H9 (cell line): ENCODE data around the gene NFAM1. TPM values are rescaled to one million over a fixed set of nuclear protein-coding genes. Genes with fewer than 3 reads are reported as not detected.

Experiments
- DNase-seq: peaks from one replicate; pipeline ENCODE4 v3.0.0-alpha.2; 2017
- H2AFZ ChIP-seq: one replicate; pipeline ENCODE4 v1.6.1; 2013; ENCODE audit warnings: mild to moderate bottlenecking, low read length, control low read depth, moderate library complexity
- H2AK5ac ChIP-seq: 2 replicates; pipeline ENCODE4 v1.6.1; 2013; ENCODE audit warnings: low read length, control low read depth, mixed read lengths; ENCODE audit not compliant: insufficient read length
- H2BK120ac ChIP-seq: one replicate; pipeline ENCODE4 v1.6.1; 2013; ENCODE audit warnings: low read depth, mild to moderate bottlenecking, low read length, control low read depth, inconsistent platforms; ENCODE audit not compliant: poor library complexity, severe bottlenecking
- H2BK12ac ChIP-seq: 2 replicates; pipeline ENCODE4 v1.6.1; 2013; ENCODE audit warnings: low read length, control low read depth, mixed read lengths, low read depth; ENCODE audit not compliant: insufficient read length
- H2BK15ac ChIP-seq: 2 replicates; pipeline ENCODE4 v1.6.1; 2013; ENCODE audit warnings: low read depth, low read length, control low read depth
- H2BK20ac ChIP-seq: one replicate; pipeline ENCODE4 v1.6.1; 2013; ENCODE audit warnings: low read depth, mild to moderate bottlenecking, low read length, control low read depth, inconsistent platforms; ENCODE audit not compliant: poor library complexity, severe bottlenecking
- H2BK5ac ChIP-seq: 2 replicates; pipeline ENCODE4 v1.6.1; 2013; ENCODE audit warnings: low read length, control low read depth, mixed read lengths; ENCODE audit not compliant: insufficient read length
- H3K14ac ChIP-seq: 2 replicates; pipeline ENCODE4 v1.6.1; 2013; ENCODE audit warnings: low read length, control low read depth; ENCODE audit not compliant: insufficient read depth
- H3K18ac ChIP-seq: 2 replicates; pipeline ENCODE4 v1.6.1; 2013; ENCODE audit warnings: low read depth, mild to moderate bottlenecking, mixed read lengths, low read length, control low read depth; ENCODE audit not compliant: insufficient read length
- H3K23ac ChIP-seq: 2 replicates; pipeline ENCODE4 v1.6.1; 2013; ENCODE audit warnings: low read length, control low read depth, mixed read lengths, low read depth; ENCODE audit not compliant: insufficient read length
- H3K23me2 ChIP-seq: 2 replicates; pipeline ENCODE4 v1.6.1; 2013; ENCODE audit warnings: low read depth, mild to moderate bottlenecking, mixed read lengths, low read length, control low read depth; ENCODE audit not compliant: insufficient read length, poor library complexity, severe bottlenecking
- H3K27ac ChIP-seq: 2 replicates; pipeline ENCODE4 v1.5.1; 2013; ENCODE audit warnings: low read length, control low read depth, mixed read lengths, low read depth; ENCODE audit not compliant: insufficient read length
- H3K27me3 ChIP-seq: 2 replicates; pipeline ENCODE4 v1.6.1; 2013; ENCODE audit warnings: low read length, control low read depth, inconsistent platforms; ENCODE audit not compliant: insufficient read depth
- H3K4ac ChIP-seq: 2 replicates; pipeline ENCODE4 v1.6.1; 2013; ENCODE audit warnings: low read depth, mild to moderate bottlenecking, control low read depth, inconsistent platforms, low read length, moderate library complexity
- H3K4me1 ChIP-seq: 2 replicates; pipeline ENCODE4 v1.6.1; 2013; ENCODE audit warnings: low read length, control low read depth, inconsistent platforms; ENCODE audit not compliant: insufficient read depth
- H3K4me2 ChIP-seq: 2 replicates; pipeline ENCODE4 v1.6.1; 2013; ENCODE audit warnings: low read length, control low read depth, mixed read lengths; ENCODE audit not compliant: insufficient read length, insufficient read depth
- H3K56ac ChIP-seq: 2 replicates; pipeline ENCODE4 v1.6.1; 2013; ENCODE audit warnings: low read depth, mild to moderate bottlenecking, mixed read lengths, low read length, control low read depth; ENCODE audit not compliant: insufficient read length
- H3K79me1 ChIP-seq: 2 replicates; pipeline ENCODE4 v1.6.1; 2013; ENCODE audit warnings: low read depth, mild to moderate bottlenecking, moderate library complexity, low read length, control low read depth, inconsistent platforms; ENCODE audit not compliant: insufficient read depth, poor library complexity, severe bottlenecking
- H3K79me2 ChIP-seq: 2 replicates; pipeline ENCODE4 v1.6.1; 2013; ENCODE audit warnings: low read length, control low read depth, inconsistent platforms; ENCODE audit not compliant: insufficient read depth
- H3K9ac ChIP-seq: 2 replicates; pipeline ENCODE4 v1.6.1; 2013; ENCODE audit warnings: low read length, control low read depth, mixed read lengths; ENCODE audit not compliant: insufficient read length; ENCODE audit errors: extremely low read depth
- H3K9me3 ChIP-seq: one replicate; pipeline ENCODE4 v1.6.1; 2013; ENCODE audit warnings: low read depth, low read length, inconsistent platforms; ENCODE audit not compliant: control insufficient read depth
- H3T11ph ChIP-seq: one replicate; pipeline ENCODE4 v1.6.1; 2013; ENCODE audit warnings: mild to moderate bottlenecking, low read length, control low read depth, inconsistent platforms
- H4K20me1 ChIP-seq: one replicate; pipeline ENCODE4 v1.6.1; 2013; ENCODE audit not compliant: control insufficient read depth, insufficient read length, insufficient read depth
- H4K5ac ChIP-seq: 2 replicates; pipeline ENCODE4 v1.6.1; 2013; ENCODE audit warnings: low read depth, mild to moderate bottlenecking, mixed read lengths, low read length, control low read depth; ENCODE audit not compliant: insufficient read length
- H4K8ac ChIP-seq: replicated peaks from 2 replicates; pipeline ENCODE4 v1.6.1; 2013; ENCODE audit warnings: low read length, control low read depth, mixed read lengths, low read depth; ENCODE audit not compliant: insufficient read length
- H4K91ac ChIP-seq: 2 replicates; pipeline ENCODE4 v1.6.1; 2013; ENCODE audit warnings: low read depth, mild to moderate bottlenecking, moderate library complexity, mixed read lengths, low read length, control low read depth; ENCODE audit not compliant: insufficient read length
- H3K27ac Mint-ChIP-seq, 3 experiments: 2 replicates in 2 of 3; 3 replicates in 1 of 3; pipeline ENCODE4 v1.8.0; 2020 to 2021; ENCODE audit warnings: mixed read lengths in 3 of 3, mild to moderate bottlenecking in 1 of 3, moderate library complexity in 1 of 3
- H3K27me3 Mint-ChIP-seq: 2 replicates; pipeline ENCODE4 v1.8.0; 2021; ENCODE audit warnings: low read depth, mild to moderate bottlenecking, moderate library complexity, mixed read lengths
- H3K36me3 Mint-ChIP-seq, 3 experiments: 2 replicates in 2 of 3; 3 replicates in 1 of 3; pipeline ENCODE4 v1.8.0; 2020 to 2021; ENCODE audit warnings: low read depth in 3 of 3, mixed read lengths in 3 of 3; ENCODE audit not compliant: insufficient read depth in 1 of 3
- H3K4me1 Mint-ChIP-seq, 2 experiments: 2 replicates each; pipeline ENCODE4 v1.8.0; 2020; ENCODE audit warnings: mixed read lengths in 2 of 2
- H3K4me3 Mint-ChIP-seq, 2 experiments: 2 replicates in 1 of 2; 3 replicates in 1 of 2; pipeline ENCODE4 v1.8.0; 2020 to 2021; ENCODE audit warnings: mild to moderate bottlenecking in 2 of 2, mixed read lengths in 2 of 2, moderate library complexity in 1 of 2
- H3K9me3 Mint-ChIP-seq, 2 experiments: 2 replicates in 1 of 2; 3 replicates in 1 of 2; pipeline ENCODE4 v1.8.0; 2020; ENCODE audit warnings: mild to moderate bottlenecking in 2 of 2, mixed read lengths in 2 of 2, moderate library complexity in 1 of 2
- WGBS: extraction: QIAGEN DNeasy Blood & Tissue Kit; methylation state at CpG from one replicate; pipeline ENCODE4 v1.1.7; 2013; ENCODE audit warnings: missing lambda C conversion rate, low lambda C conversion rate, mixed read lengths; ENCODE audit not compliant: insufficient read length; ENCODE audit errors: extremely low coverage; 5-methylcytosine and 5-hydroxymethylcytosine counted together
- total RNA-seq: library from RNA; stranded (reverse); gene quantifications from 2 replicates; pipeline ENCODE4 v1.2.1, GENCODE V29; 2021
- TF ChIP-seq, protein P1 (sequence below): fragments of 200-600 bp; sonication (generic); conservative IDR thresholded peaks from 3 replicates; pipeline ENCODE4 v1.8.0; 2021; ENCODE audit warnings: antibody characterized with exemption, mild to moderate bottlenecking

The NFAM1 gene
- total RNA-seq, 1 experiment from 2014 or later, result 0.68 TPM

- no peak overlapping the region for H3K4ac ChIP-seq
- WGBS, result no CpG with 5 or more reads among the region's 4 CpGs
- H3K56ac ChIP-seq, result no peak overlapping the region
- H3K18ac ChIP-seq, result no peak overlapping the region
- H4K20me1 ChIP-seq, result no peaks in the 10 kb centered on the region
- H2BK5ac ChIP-seq, result no peak overlapping the region
- no peak overlapping the region for H2BK15ac ChIP-seq
- no peaks in the 10 kb centered on the region for H3K9me3 ChIP-seq
- no peak for DNase-seq
- no peak overlapping the region for H3K23ac ChIP-seq
- H2BK120ac ChIP-seq, result no peak overlapping the region
- Mint-ChIP-seq H3K27me3 (peaks cover 46% of the 10 kb centered on the region), H3K4me1 (peaks cover 41 to 58% of the 10 kb centered on the region in 2 experiments), H3K27ac (no peak overlapping the region), H3K4me3 (peak overlapping the region in 1 of 2 experiments; percentile 47; a peak in 1 of 5 replicates), H3K9me3 (no peaks in the 10 kb centered on the region; a peak in 2 of 5 replicates), H3K36me3 (peaks cover 0 to 7% (median 0%) of the 10 kb centered on the region in 3 experiments; a peak in 1 of 7 replicates)
- H2AFZ ChIP-seq, result no peak overlapping the region
- no peak overlapping the region for H4K5ac ChIP-seq
- no peak overlapping the region for H3K27ac ChIP-seq
- H3K14ac ChIP-seq, result no peak overlapping the region
- peaks cover 14% of the 10 kb centered on the region for H3K23me2 ChIP-seq
- no peak overlapping the region for H2AK5ac ChIP-seq
- no peak overlapping the region for H3T11ph ChIP-seq
- H4K91ac ChIP-seq, result no peak overlapping the region
- TF ChIP-seq, protein P1, sequence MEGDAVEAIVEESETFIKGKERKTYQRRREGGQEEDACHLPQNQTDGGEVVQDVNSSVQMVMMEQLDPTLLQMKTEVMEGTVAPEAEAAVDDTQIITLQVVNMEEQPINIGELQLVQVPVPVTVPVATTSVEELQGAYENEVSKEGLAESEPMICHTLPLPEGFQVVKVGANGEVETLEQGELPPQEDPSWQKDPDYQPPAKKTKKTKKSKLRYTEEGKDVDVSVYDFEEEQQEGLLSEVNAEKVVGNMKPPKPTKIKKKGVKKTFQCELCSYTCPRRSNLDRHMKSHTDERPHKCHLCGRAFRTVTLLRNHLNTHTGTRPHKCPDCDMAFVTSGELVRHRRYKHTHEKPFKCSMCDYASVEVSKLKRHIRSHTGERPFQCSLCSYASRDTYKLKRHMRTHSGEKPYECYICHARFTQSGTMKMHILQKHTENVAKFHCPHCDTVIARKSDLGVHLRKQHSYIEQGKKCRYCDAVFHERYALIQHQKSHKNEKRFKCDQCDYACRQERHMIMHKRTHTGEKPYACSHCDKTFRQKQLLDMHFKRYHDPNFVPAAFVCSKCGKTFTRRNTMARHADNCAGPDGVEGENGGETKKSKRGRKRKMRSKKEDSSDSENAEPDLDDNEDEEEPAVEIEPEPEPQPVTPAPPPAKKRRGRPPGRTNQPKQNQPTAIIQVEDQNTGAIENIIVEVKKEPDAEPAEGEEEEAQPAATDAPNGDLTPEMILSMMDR, result no peak
- H2BK20ac ChIP-seq, result no peak overlapping the region
- H3K79me1 ChIP-seq, result no peaks in the 10 kb centered on the region
- no peak overlapping the region for H2BK12ac ChIP-seq
- H3K4me2 ChIP-seq, result no peak overlapping the region
- H3K4me1 ChIP-seq, result peaks cover 7% of the 10 kb centered on the region; the same call in 1 of the 2 replicates
- peaks cover 2% of the 10 kb centered on the region; the same call in 1 of the 2 replicates for H3K79me2 ChIP-seq
- no peaks in the 10 kb centered on the region for H3K27me3 ChIP-seq
- H4K8ac ChIP-seq, result no peak overlapping the region
- no peak overlapping the region for H3K9ac ChIP-seq
Measured at GRCh38 chr22:42371099-42371498, 61.1 kb downstream of the NFAM1 start.
